ENCODE results near the gene MS4A7.
"Not testable (repeated sequence)": the region's sequence is repeated elsewhere in the genome, so short reads cannot be mapped to it uniquely, and the experiment has no call there.

The MS4A7 gene

GRCh38 chr11:60378354-60378753 lies at the start of gene MS4A7:
MS4A7 (plus strand) TSS chr11:60378532; CDS start chr11:60383142, 4,610 bp downstream.
- DNase-seq: no peak

GRCh38 chr11:60332846-60333245 lies 45.5 kb upstream of the MS4A7 start:
- DNase-seq: no peak

- DNase-seq: peak; percentile 62
These were observed 44.2 kb upstream of the MS4A7 start for GRCh38 chr11:60334005-60334620.

- DNase-seq: no peak
These were observed 41.5 kb upstream of the MS4A7 start for GRCh38 chr11:60336767-60337391.

GRCh38 chr11:60338053-60338452 lies 40.3 kb upstream of the MS4A7 start:
- DNase-seq: no peak

- no peak for DNase-seq
These were observed 39.0 kb upstream of the MS4A7 start for GRCh38 chr11:60339356-60339755.

GRCh38 chr11:60343094-60343704 lies 35.1 kb upstream of the MS4A7 start:
- DNase-seq: peak; percentile 30

GRCh38 chr11:60344146-60344545 lies 34.2 kb upstream of the MS4A7 start:
- DNase-seq: no peak

- peak; percentile 8 for DNase-seq
These were observed 32.8 kb upstream of the MS4A7 start for GRCh38 chr11:60345489-60345888.

- no peak for DNase-seq
These were observed 31.1 kb upstream of the MS4A7 start for GRCh38 chr11:60347084-60347797.

GRCh38 chr11:60348116-60348515 lies 30.2 kb upstream of the MS4A7 start:
- DNase-seq: no peak

- DNase-seq: no peak
These were observed 28.3 kb upstream of the MS4A7 start for GRCh38 chr11:60349990-60350389.

- no peak for DNase-seq
These were observed 20.6 kb upstream of the MS4A7 start for GRCh38 chr11:60357771-60358170.

GRCh38 chr11:60360621-60361020 lies 17.7 kb upstream of the MS4A7 start:
- no peak for DNase-seq

- no peak for DNase-seq
These were observed 16.1 kb upstream of the MS4A7 start for GRCh38 chr11:60362241-60362640.

- peak; percentile 65 for DNase-seq
These were observed 14.5 kb upstream of the MS4A7 start for GRCh38 chr11:60363542-60364470.

- DNase-seq: not testable (repeated sequence)
These were observed 11.9 kb upstream of the MS4A7 start for GRCh38 chr11:60366262-60366904.

- DNase-seq: no peak
These were observed 11.3 kb upstream of the MS4A7 start for GRCh38 chr11:60367009-60367408.

GRCh38 chr11:60367896-60368295 lies 10.4 kb upstream of the MS4A7 start:
- no peak for DNase-seq

GRCh38 chr11:60370252-60370810 lies 8.0 kb upstream of the MS4A7 start:
- DNase-seq: no peak

- no peak for DNase-seq
These were observed 7.5 kb upstream of the MS4A7 start for GRCh38 chr11:60370811-60371298.

GRCh38 chr11:60371386-60371785 lies 6.9 kb upstream of the MS4A7 start:
- DNase-seq: no peak
